ENCODE measurements around the gene BRD9. TPM values are rescaled to one million over a fixed set of nuclear protein-coding genes. Genes with fewer than 3 reads are reported as not detected.

The BRD9 gene
- total and polyA plus RNA-seq, 12 donors: 11.3 to 39.5 (median 26.6) TPM

GRCh38 chr5:867300-867870 is 25.2 kb downstream of the BRD9 start:
- H3K4me3 ChIP-seq: no peak overlapping the region
- TF ChIP-seq, protein P1, sequence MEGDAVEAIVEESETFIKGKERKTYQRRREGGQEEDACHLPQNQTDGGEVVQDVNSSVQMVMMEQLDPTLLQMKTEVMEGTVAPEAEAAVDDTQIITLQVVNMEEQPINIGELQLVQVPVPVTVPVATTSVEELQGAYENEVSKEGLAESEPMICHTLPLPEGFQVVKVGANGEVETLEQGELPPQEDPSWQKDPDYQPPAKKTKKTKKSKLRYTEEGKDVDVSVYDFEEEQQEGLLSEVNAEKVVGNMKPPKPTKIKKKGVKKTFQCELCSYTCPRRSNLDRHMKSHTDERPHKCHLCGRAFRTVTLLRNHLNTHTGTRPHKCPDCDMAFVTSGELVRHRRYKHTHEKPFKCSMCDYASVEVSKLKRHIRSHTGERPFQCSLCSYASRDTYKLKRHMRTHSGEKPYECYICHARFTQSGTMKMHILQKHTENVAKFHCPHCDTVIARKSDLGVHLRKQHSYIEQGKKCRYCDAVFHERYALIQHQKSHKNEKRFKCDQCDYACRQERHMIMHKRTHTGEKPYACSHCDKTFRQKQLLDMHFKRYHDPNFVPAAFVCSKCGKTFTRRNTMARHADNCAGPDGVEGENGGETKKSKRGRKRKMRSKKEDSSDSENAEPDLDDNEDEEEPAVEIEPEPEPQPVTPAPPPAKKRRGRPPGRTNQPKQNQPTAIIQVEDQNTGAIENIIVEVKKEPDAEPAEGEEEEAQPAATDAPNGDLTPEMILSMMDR (IDR thresholded peaks at IDR 0.05): no peak
- TF ChIP-seq POLR2A (IDR thresholded peaks at IDR 0.05): no peak
- no peaks in the 10 kb centered on the region for H3K4me1 ChIP-seq (replicated peaks in 1 of 2)
- no peak for DNase-seq
- no peaks in the 10 kb centered on the region for H3K27me3 ChIP-seq
- intact Hi-C loops (cut with DNase I): no loop called here
- WGBS, 4 donors: 92 to 97% (median 96%) methylated on average over 4 to 6 of the region's 6 CpGs
- H3K27ac ChIP-seq: no peak overlapping the region
- H3K9me3 ChIP-seq (replicated peaks in 1 of 3): no peaks in the 10 kb centered on the region
- peaks cover 0 to 85% of the 10 kb centered on the region in 2 donors for H3K36me3 ChIP-seq (replicated peaks in 1 of 2)

DNA sequence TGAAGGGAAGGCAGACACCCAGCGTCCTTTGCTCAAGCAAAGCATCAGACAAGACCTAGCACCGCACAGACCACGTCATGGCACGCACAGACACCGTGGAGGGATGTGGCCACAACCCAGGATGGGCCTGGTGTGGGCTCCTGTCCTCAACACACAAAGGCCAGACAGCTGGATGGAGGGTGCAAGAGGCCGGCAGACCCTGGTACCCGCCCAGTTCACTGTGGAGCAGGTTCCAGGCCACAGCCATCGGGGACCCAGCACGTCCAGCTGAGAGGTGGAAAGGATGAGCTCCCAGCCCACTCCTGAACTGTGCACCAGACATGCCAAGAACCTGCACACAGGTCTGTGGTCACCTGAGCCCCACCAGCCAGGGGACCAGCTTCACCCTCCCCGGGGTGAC is 26.8 kb downstream of the BRD9 start:
- DNase-seq: no peak
- no peaks in the 10 kb centered on the region for H3K27me3 ChIP-seq
- H3K27ac ChIP-seq: no peak overlapping the region
- intact Hi-C loops (cut with DNase I): loop anchor here in 1 of 2 donors (1.0 kb wide), 1 partner anchor 46 kb away; no protein-coding TSS in a partner anchor
- no peak overlapping the region for H3K4me3 ChIP-seq
- WGBS, 4 donors: 91 to 100% (median 98%) methylated on average over 5 to 10 of the region's 10 CpGs
- H3K4me1 ChIP-seq (replicated peaks in 1 of 2): no peaks in the 10 kb centered on the region
- H3K9me3 ChIP-seq (replicated peaks in 1 of 3): no peaks in the 10 kb centered on the region
- TF ChIP-seq, protein P1 (IDR thresholded peaks at IDR 0.05): no peak
- TF ChIP-seq POLR2A (IDR thresholded peaks at IDR 0.05): no peak
- H3K36me3 ChIP-seq (replicated peaks in 1 of 2): peaks cover 0 to 69% of the 10 kb centered on the region in 2 donors

DNA sequence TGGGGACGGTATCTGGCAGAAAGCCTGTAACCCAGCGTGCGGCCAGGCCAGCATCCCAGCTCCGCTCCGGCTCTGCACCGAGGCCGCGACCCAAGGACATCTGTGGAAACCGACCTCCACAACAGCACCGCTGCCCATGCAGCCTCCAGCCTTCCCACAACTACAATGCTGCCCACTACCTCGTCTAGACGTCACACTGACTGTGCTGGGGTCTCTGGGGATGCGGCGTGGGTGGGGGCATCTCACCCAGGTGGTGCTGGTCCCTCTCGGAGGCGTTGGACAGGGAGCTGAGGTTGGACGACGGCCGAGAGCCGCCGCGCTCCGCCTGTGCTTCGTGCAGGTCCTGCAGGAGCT is 27.5 kb downstream of the BRD9 start:
- DNase-seq: no peak
- H3K27me3 ChIP-seq: no peaks in the 10 kb centered on the region
- TF ChIP-seq POLR2A (IDR thresholded peaks at IDR 0.05): no peak
- TF ChIP-seq, protein P1 (IDR thresholded peaks at IDR 0.05): no peak
- no peak overlapping the region for H3K27ac ChIP-seq
- H3K9me3 ChIP-seq (replicated peaks in 1 of 3): no peaks in the 10 kb centered on the region
- intact Hi-C loops (cut with DNase I): loop anchor here in 1 of 2 donors (1.0 kb wide), 1 partner anchor 46 kb away; no protein-coding TSS in a partner anchor
- H3K4me1 ChIP-seq (replicated peaks in 1 of 2): no peaks in the 10 kb centered on the region
- WGBS, 4 donors: 75 to 87% (median 82%) methylated on average over 5 to 24 of the region's 24 CpGs
- peaks cover 0 to 63% of the 10 kb centered on the region in 2 donors for H3K36me3 ChIP-seq (replicated peaks in 1 of 2)
- no peak overlapping the region for H3K4me3 ChIP-seq

GRCh38 chr5:864492-865167 is 28.0 kb downstream of the BRD9 start:
- intact Hi-C loops (cut with DNase I): loop anchor here in 1 of 2 donors (1.0 kb wide), 1 partner anchor 45 kb away; no protein-coding TSS in a partner anchor
- Histone ChIP-seq H3K27ac (no peak overlapping the region), H3K27me3 (no peaks in the 10 kb centered on the region), H3K4me1 (replicated peaks in 1 of 2) (no peaks in the 10 kb centered on the region), H3K4me3 (no peak overlapping the region), H3K36me3 (replicated peaks in 1 of 2) (peaks cover 0 to 58% of the 10 kb centered on the region in 2 donors), H3K9me3 (replicated peaks in 1 of 3) (no peaks in the 10 kb centered on the region)
- no peak for DNase-seq
- 71 to 80% (median 77%) methylated on average over 6 to 15 of the region's 15 CpGs for WGBS, 4 donors
- TF ChIP-seq, protein P1 (IDR thresholded peaks at IDR 0.05): no peak
- TF ChIP-seq POLR2A (IDR thresholded peaks at IDR 0.05): no peak

Measured in adrenal gland (tissue), 12 donors.